ENCODE measurements around the gene JMJD8.
"Not testable (repeated sequence)": the region's sequence is repeated elsewhere in the genome, so short reads cannot be mapped to it uniquely, and the experiment has no call there.

Gene JMJD8

GRCh38 chr16:708019-708418 is 23.9 kb upstream of the JMJD8 start:
- no peak for DNase-seq

GRCh38 chr16:707062-707538 is 23.0 kb upstream of the JMJD8 start:
- DNase-seq = no peak

- no peak for DNase-seq
These were observed 22.3 kb upstream of the JMJD8 start for GRCh38 chr16:706189-707061.

- no peak for DNase-seq
These were observed 21.5 kb upstream of the JMJD8 start, which contains the start of gene FBXL16 for GRCh38 chr16:705431-706188. Gene FBXL16 (minus strand): TSS chr16:705801. CDS start chr16:697405, 8,396 bp downstream.

DNA sequence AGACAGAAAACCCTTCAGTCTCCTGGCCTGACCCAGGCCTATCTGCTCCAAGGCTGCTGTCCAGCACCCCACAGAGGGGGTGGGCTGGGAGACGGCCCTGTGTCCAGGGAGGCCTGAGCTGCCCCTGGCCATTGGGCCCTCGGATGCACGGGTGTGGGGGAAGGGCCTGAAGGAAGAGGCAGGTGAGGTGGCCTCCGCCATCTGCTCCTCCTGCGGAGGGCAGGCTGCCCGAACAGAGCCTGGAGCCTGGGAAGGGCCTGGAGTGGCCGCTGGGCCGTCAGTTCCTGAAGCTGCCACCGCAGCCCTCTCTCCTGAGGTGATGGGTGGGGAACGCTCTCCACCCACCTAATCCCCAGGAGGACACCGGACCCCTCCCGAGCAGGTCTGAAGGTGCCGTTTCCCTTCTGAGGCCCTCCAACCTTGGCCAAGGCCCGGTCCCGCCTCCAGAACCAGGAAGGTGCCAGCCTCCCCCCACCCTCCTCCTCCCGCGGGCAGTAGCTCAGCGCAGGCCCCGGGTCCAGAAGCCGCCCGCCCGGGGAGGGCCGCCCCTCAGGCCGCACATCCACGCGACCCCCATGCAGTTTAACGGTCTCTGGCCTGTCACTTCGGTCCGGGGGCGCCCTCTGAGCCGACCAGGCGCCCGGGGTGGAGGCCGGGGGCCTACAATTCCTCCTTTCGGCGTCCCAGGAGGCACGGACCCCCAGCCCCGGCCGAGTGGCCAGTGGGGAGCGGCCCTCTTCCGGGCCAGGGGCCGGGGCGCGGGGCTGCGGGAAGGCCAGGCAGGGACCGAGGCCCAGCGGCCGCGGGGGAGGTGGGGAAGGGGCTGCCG is 20.6 kb upstream of the JMJD8 start:
- no peak for DNase-seq

GRCh38 chr16:704047-704446 is 19.9 kb upstream of the JMJD8 start:
- no peak for DNase-seq

GRCh38 chr16:703406-703805 is 19.3 kb upstream of the JMJD8 start:
- no peak for DNase-seq

DNA sequence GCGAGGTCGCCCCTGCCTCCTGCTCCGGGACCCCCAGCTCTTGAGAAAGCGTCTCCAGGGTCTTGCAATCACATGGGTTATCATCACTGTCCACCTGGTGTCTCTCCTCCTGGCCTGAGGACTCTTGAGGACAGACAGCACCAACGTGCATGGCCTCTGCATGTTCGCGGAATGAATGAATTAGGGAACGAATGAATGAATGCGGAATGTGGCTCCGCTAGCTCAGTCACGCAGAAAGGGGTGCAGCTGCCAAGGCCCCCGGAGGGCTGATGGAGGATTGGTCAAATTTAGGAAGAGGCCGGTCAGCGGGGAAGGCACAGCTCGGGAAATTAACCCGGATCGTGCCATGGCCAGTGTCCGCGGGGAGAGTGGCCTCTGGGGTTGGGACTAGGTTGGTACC is 18.2 kb upstream of the JMJD8 start:
- no peak for DNase-seq

DNA sequence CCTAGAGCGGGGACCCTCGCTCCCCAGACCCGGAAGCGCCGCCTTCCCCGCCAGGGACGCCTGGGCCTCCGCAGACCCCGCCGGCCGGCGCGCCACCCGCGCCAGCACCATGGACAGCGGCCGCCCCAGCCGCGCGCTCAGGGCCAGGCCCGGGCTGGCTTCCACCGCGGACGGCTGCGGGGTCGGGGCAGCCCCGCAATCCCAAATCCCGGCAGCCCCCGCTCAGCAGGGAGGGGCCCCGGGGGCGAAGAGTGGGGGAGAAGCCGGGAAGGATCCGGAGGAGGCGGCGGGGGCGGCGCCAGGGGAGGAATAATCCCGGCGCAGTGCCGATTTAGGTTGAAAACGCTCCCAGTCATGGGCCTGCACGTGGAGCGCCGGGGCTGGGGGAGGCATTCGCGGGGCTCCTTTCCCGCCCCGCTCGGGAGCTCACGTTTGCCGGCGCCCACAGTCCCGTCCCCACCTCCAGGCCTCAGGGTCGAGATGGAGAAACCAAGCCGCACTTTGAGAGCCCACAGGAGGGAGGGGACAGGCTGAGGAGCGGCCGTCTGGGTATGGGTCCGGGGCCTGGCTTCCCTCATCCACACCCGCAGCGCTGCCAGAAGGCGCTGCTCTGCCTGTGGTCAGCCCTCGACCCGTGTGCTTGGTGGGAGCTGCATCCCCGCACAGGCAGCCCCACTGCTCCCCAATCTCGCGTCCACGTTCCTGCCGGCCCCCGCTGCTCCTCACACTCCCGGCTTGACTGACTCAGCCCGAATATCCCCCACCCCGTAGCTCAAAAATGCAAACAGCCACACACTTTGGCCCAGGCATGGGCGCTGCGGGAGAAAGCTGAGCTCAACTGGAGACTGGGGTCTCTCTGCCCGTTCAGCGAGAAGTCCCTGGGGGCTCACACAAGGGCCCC is 16.8 kb upstream of the JMJD8 start:
- DNase-seq = no peak

DNA sequence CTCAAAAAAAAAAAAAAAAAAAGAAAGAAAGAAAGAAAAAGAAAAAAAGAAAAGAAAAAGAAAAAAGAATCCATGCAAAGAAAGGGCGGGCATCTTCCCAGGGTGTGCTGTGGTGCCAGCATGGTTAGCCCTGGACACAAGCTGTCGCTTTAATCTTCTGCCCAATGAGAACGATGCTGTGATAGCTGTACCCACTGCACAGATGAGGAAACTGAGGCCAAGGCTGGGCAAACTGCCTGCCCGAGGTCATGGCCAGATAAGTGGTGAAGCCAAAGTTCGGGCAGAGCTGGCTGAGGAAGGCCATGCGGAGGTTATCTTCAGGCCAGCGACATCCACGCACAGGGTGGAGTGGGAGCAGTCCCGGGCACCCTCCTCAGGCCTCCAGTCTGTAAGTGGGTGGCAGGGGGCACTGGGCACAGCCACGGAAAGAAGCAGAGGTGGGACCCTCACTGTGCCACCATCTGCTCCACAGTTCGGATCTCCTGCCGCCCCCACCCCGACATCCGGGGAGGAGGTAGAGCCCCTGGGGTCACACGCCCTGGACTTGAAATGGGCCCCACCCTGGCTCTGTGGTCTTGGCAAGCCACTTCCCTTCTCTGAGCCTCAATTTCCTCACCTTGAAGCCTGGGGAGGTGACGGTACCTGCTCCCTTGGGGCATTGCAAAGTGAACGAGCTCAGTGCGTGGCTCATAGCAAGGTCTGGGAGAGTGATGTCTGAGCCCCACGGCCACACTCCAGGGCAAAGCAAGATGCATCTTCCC is 15.0 kb upstream of the JMJD8 start:
- no peak for DNase-seq

DNA sequence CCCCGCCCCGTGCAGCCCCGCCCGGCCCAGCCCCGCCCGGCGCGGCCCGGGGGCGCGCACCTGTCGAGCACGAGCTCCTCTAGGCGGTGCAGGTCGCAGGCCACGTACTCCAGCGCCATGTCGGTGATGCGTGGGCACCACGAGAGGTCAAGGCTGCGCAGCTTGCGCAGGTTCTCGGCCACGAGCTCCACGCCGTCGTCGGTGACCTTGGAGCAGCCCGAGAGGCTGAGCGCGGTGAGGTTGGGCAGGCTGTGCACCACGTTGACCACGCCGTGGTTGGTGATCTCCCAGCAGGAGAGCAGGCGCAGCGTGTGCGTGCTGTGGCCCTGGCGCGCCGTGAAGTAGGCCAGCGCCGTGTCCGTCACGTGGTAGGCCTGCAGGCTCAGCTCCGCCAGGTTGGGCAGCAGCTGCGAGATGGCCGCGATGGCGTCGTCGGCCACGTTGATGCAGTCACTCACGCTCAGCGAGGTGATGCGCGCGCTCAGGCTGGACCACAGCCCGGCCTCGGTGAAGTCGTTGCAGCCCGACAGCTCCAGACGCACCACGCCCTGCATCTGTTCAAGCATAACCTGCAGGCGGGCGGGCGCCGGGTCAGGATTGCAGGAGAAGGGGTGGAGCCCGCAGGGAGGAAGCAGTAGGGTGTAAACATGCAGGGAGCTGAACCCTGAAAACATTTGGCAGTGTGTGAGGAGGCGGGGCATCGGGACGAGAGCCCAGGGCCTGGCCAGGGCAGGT is 11.4 kb upstream of the JMJD8 start:
- no peak for DNase-seq

DNA sequence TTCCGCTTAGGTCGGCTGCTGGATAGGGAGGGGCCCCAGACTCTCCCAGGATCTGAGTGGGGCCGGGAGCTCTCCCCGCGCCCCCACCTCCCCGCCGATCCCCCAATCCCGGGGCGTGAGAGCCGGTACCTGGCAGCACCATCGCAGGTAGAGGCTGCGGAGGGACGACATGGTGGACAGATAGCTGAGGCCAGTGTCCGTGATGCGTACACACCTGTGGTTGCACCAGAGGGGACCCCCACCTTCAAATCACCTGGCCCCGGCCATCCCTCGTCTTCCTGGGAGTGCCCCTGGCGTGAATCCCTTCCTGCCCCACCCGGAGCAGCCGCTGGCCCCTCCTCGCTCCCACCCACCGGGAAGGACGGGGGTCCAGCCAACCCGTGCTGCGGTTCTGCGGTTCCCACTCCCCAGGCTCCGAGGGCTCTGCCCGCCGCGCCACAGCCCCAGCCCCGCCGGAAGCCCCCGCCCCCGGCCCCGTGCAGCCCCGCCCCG is 10.8 kb upstream of the JMJD8 start:
- DNase-seq = no peak

DNA sequence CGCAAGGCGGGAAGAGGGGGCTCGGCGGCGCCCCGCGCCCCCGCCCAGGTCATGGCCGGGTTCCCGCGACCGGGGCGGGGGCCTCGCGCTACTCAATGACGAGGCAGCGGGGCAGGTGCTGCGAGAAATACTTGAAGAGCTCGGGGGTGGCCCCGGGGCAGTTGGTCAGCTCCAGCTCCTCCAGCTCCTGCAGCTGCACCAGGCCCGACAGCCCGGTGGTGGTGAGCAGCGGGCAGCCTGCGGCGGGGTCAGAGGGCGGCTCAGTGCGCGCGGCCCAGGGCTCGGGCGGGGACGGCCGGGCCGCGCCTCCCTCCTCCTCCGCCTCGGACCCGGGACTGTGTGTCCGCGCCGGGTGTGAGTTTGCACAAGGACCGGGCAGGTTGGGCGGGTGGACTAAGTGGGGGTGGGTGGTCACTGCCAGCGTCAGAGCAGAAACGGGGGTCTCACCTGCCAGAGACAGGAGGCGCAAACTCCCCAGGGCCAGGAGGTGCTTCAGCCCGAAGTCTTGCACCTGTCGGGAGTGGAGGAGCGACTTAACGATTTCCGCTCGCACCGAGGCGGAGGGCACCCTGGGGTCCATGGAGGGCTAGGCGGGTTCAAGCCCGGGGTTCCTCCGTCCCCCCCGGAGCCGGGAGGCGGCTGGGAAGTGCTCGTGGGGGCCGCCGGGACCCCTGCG is 10.2 kb upstream of the JMJD8 start:
- DNase-seq = no peak

DNA sequence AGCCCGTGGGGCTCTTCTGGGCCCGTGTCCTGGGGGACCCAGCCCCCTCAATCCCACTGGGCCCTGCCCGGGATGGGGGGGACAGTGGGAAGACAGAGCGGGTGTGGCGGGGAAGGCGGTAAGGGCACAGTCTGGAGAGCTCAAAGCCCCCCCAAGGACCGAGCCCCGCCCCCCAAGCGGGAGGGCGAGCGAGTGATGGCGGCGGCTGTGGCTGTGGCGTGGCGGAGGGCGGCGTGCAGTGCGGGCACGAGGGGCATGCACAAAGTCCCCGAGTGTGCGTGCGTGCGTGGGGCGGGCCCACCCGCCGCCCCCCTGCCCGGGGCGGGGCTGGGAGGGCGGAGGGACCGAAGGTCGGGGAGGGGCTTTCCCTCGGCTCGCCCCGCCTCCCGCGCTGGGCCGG is 9.6 kb upstream of the JMJD8 start:
- DNase-seq = no peak

- no peak for DNase-seq
These were observed 9.2 kb upstream of the JMJD8 start for GRCh38 chr16:693364-693763.

GRCh38 chr16:692356-693108 is 8.4 kb upstream of the JMJD8 start:
- DNase-seq = no peak

- not testable (repeated sequence) for DNase-seq
These were observed 7.1 kb upstream of the JMJD8 start for GRCh38 chr16:691242-691641.

- no peak for DNase-seq
These were observed 5.2 kb upstream of the JMJD8 start for GRCh38 chr16:689175-689897.
